ENCODE measurements around the gene TOMM7.

Gene TOMM7

DNA sequence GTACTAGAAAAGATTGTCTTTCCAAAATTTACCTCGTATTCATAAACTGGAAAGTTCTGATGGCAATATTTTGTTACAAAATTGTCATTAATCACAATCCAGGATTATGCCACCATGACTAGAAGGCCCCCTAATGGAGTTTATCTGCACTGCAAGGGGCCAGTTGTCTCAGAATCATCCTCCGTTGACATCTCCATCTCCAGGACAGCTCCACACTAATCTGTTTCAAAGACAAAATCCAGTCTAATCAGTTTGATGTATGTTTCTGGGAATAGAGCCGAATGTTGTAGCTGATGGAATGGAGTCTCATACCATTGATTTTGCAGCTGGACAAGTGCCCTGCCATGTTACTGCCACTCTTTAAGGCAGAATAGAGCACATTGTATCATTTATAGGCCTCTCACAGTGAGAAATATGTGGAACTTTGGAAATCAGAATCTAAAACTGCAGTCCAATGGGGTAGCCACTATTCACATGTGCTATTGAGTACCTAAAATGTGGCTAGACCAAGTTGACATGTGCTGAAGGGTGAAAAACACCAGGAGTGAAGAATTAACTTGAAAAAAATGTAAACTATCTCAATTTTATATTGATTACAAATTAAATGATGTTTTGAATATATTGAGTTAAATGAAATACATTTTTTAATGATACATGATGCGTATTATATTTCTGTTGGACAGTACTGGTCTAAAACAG is 38.3 kb upstream of the TOMM7 start:
- H3K27ac ChIP-seq (ENCODE audit: low read depth, low read length), result peak overlapping the region; percentile 33
- peaks cover 13% of the 10 kb centered on the region for H3K4me1 ChIP-seq (ENCODE audit: control insufficient read depth, insufficient read depth, low read length)
- H3K4me3 ChIP-seq (ENCODE audit: low read length), result no peak overlapping the region
- no peak overlapping the region for H3K9ac ChIP-seq (ENCODE audit: low read length)
- peaks cover 2% of the 10 kb centered on the region for H3K36me3 ChIP-seq (ENCODE audit: control insufficient read depth, insufficient read depth, low read length)
- H3K27me3 ChIP-seq (ENCODE audit: control insufficient read depth, insufficient read depth, low read length), result no peaks in the 10 kb centered on the region

- peaks cover 18% of the 10 kb centered on the region for H3K4me1 ChIP-seq (ENCODE audit: control insufficient read depth, insufficient read depth, low read length)
- H3K9ac ChIP-seq (ENCODE audit: low read length), result no peak overlapping the region
- no peaks in the 10 kb centered on the region for H3K27me3 ChIP-seq (ENCODE audit: control insufficient read depth, insufficient read depth, low read length)
- no peak overlapping the region for H3K4me3 ChIP-seq (ENCODE audit: low read length)
- H3K36me3 ChIP-seq (ENCODE audit: control insufficient read depth, insufficient read depth, low read length), result peaks cover 2% of the 10 kb centered on the region
- peak overlapping the region; percentile 41 for H3K27ac ChIP-seq (ENCODE audit: low read depth, low read length)
These were observed 37.7 kb upstream of the TOMM7 start for GRCh38 chr7:22860337-22860736.

- Histone ChIP-seq H3K27me3 (ENCODE audit: control insufficient read depth, insufficient read depth, low read length) (no peaks in the 10 kb centered on the region), H3K4me3 (ENCODE audit: low read length) (no peak overlapping the region), H3K36me3 (ENCODE audit: control insufficient read depth, insufficient read depth, low read length) (peaks cover 2% of the 10 kb centered on the region), H3K4me1 (ENCODE audit: control insufficient read depth, insufficient read depth, low read length) (peaks cover 22% of the 10 kb centered on the region), H3K9ac (ENCODE audit: low read length) (no peak overlapping the region), H3K27ac (ENCODE audit: low read depth, low read length) (peak overlapping the region; percentile 16)
These were observed 37.1 kb upstream of the TOMM7 start for GRCh38 chr7:22859641-22860290.

GRCh38 chr7:22858640-22859561 is 36.3 kb upstream of the TOMM7 start:
- H3K4me1 ChIP-seq (ENCODE audit: control insufficient read depth, insufficient read depth, low read length), result peaks cover 22% of the 10 kb centered on the region
- peaks cover 2% of the 10 kb centered on the region for H3K36me3 ChIP-seq (ENCODE audit: control insufficient read depth, insufficient read depth, low read length)
- peak overlapping the region; percentile 16 for H3K27ac ChIP-seq (ENCODE audit: low read depth, low read length)
- H3K27me3 ChIP-seq (ENCODE audit: control insufficient read depth, insufficient read depth, low read length), result no peaks in the 10 kb centered on the region
- no peak overlapping the region for H3K9ac ChIP-seq (ENCODE audit: low read length)
- H3K4me3 ChIP-seq (ENCODE audit: low read length), result no peak overlapping the region

DNA sequence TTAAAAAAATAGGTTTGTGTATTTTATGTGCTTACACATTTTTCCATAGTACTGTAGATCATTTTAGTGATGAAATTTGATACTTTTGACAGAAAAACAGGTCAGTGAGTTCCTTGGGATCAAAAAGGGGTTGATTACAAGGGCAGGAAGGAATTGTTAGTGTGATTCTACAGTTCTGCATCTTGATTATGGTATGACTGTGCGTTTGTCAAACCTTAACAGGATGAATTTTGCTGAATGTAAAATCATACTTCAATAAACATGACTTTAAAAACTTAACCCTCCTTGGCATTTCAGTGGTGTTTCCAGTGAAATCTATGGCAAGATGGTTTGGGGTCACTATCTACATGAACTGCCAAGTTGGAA is 35.6 kb upstream of the TOMM7 start:
- H3K4me3 ChIP-seq (ENCODE audit: low read length), result no peak overlapping the region
- no peak overlapping the region for H3K9ac ChIP-seq (ENCODE audit: low read length)
- H3K27me3 ChIP-seq (ENCODE audit: control insufficient read depth, insufficient read depth, low read length), result no peaks in the 10 kb centered on the region
- peaks cover 27% of the 10 kb centered on the region for H3K4me1 ChIP-seq (ENCODE audit: control insufficient read depth, insufficient read depth, low read length)
- H3K36me3 ChIP-seq (ENCODE audit: control insufficient read depth, insufficient read depth, low read length), result peaks cover 2% of the 10 kb centered on the region
- H3K27ac ChIP-seq (ENCODE audit: low read depth, low read length), result no peak overlapping the region

DNA sequence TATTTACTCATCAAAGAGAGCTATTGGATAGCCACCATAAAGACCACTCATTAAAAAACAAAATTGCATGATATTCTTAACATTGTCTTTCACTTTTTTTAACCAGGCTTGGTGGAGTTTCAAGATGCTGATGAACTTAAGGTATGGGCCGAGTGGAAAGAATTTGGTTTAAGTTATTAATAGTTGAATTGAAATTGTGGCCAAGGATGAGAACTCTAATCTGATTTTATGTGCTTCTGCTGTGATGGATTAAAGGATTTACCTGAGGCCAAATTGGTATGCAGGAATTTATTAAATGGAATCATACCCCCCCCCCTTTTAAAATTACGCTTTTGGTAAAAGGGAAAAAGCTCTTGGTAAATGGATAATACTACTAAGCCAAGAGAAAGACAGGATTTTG is 33.8 kb upstream of the TOMM7 start:
- no peak overlapping the region for H3K4me3 ChIP-seq (ENCODE audit: low read length)
- peaks cover 27% of the 10 kb centered on the region for H3K4me1 ChIP-seq (ENCODE audit: control insufficient read depth, insufficient read depth, low read length)
- H3K27ac ChIP-seq (ENCODE audit: low read depth, low read length), result peak overlapping the region; percentile 95

DNA sequence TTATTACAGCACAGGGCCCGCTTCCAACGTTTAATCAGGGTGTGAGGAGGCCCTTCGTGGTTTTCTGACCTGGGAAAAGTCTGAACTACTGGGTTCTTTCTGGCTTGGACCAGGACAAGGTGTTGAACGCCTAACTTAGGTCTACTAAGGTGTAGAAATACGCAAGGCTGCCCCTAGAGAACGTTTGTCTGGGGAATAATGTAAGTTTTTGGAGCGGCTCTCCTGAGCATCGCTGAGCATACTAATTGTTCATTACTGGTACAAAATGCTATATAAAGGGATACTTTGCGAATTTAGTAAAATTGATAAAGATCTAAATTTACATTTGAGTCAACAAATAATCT is 32.4 kb upstream of the TOMM7 start:
- Histone ChIP-seq H3K36me3 (ENCODE audit: control insufficient read depth, insufficient read depth, low read length) (peaks cover 2% of the 10 kb centered on the region), H3K9ac (ENCODE audit: low read length) (peak overlapping the region; percentile 74), H3K27ac (ENCODE audit: low read depth, low read length) (peak overlapping the region; percentile 95), H3K27me3 (ENCODE audit: control insufficient read depth, insufficient read depth, low read length) (peaks cover 2% of the 10 kb centered on the region), H3K4me1 (ENCODE audit: control insufficient read depth, insufficient read depth, low read length) (peaks cover 27% of the 10 kb centered on the region), H3K4me3 (ENCODE audit: low read length) (peak overlapping the region; percentile 87)

More for the DNA sequence above, 33.8 kb upstream of the TOMM7 start:
- Histone ChIP-seq H3K36me3 (ENCODE audit: control insufficient read depth, insufficient read depth, low read length) (peaks cover 2% of the 10 kb centered on the region), H3K27me3 (ENCODE audit: control insufficient read depth, insufficient read depth, low read length) (peaks cover 2% of the 10 kb centered on the region), H3K9ac (ENCODE audit: low read length) (no peak overlapping the region)

DNA sequence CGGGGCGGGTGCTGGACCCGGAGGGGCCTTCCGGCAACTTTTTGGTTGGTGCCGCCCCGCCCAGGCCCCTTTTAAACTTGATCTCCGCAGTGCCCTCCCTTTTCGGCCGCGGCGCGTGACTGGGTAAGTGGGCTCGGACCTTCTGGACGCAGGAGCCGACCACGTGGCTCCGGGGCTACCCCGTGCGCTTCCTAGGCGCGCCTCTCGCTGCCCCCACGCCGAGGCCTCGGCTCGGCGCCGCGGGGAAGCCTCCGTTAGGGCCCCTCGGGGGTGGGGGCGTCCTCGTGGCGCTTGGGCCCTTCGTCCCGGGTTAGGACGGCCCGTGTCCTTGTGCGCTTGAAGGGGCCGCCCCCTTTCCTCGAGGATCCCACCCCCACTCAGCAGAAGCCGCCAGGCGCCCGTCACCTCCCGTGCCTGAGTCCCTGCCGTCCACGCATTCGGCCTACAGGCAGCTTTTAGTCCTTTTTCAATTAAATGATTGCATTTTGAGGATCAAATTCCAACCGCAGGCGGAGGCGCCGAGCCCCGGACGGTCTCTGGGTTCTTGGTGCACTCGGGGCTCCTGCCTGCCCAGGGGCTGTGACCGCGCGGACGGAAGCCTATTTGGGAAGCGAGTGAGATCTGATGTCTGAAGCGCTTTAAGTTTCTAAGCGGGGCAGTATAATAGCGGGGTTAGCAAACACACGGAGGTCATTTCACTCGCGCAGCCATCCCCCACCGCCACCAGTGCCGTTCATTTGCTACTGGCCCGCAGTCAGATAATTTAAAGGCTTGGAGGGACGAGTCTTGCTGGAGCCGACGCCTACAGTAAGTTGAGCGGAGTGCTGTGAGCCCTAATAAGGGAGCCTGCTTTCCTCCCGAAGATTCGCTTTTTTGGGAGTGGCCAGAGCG is 31.8 kb upstream of the TOMM7 start:
- Histone ChIP-seq H3K9ac (ENCODE audit: low read length) (peak overlapping the region; percentile 74), H3K36me3 (ENCODE audit: control insufficient read depth, insufficient read depth, low read length) (peaks cover 2% of the 10 kb centered on the region), H3K27ac (ENCODE audit: low read depth, low read length) (peak overlapping the region; percentile 95), H3K4me3 (ENCODE audit: low read length) (peak overlapping the region; percentile 87), H3K4me1 (ENCODE audit: control insufficient read depth, insufficient read depth, low read length) (peaks cover 23% of the 10 kb centered on the region), H3K27me3 (ENCODE audit: control insufficient read depth, insufficient read depth, low read length) (peaks cover 2% of the 10 kb centered on the region)

GRCh38 chr7:22853674-22854157 is 31.1 kb upstream of the TOMM7 start:
- Histone ChIP-seq H3K27ac (ENCODE audit: low read depth, low read length) (peak overlapping the region; percentile 95), H3K4me3 (ENCODE audit: low read length) (peak overlapping the region; percentile 87), H3K27me3 (ENCODE audit: control insufficient read depth, insufficient read depth, low read length) (peaks cover 2% of the 10 kb centered on the region), H3K9ac (ENCODE audit: low read length) (no peak overlapping the region), H3K4me1 (ENCODE audit: control insufficient read depth, insufficient read depth, low read length) (peaks cover 20% of the 10 kb centered on the region), H3K36me3 (ENCODE audit: control insufficient read depth, insufficient read depth, low read length) (peaks cover 2% of the 10 kb centered on the region)

GRCh38 chr7:22853138-22853537 is 30.5 kb upstream of the TOMM7 start:
- Histone ChIP-seq H3K27me3 (ENCODE audit: control insufficient read depth, insufficient read depth, low read length) (peaks cover 2% of the 10 kb centered on the region), H3K36me3 (ENCODE audit: control insufficient read depth, insufficient read depth, low read length) (no peaks in the 10 kb centered on the region), H3K27ac (ENCODE audit: low read depth, low read length) (peak overlapping the region; percentile 95), H3K4me3 (ENCODE audit: low read length) (no peak overlapping the region), H3K9ac (ENCODE audit: low read length) (no peak overlapping the region), H3K4me1 (ENCODE audit: control insufficient read depth, insufficient read depth, low read length) (peaks cover 20% of the 10 kb centered on the region)

DNA sequence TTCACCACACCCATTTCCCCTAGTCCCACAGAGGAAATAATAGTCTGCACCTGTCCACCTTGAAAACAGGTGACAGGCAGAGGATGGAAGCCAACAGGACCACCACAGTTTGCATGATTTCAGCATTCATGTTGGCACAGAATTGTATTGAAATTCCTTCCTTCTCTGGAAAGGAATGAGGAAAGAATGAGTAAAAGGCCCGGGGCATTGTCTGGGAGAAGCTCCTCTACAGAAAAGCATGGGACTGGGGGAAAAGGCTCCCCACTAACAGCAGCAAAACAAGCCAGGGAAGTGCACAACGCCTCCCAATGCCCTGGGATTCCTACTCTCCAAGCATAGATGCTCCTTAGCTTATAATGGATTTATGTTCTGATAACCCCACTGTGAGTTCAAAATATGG is 28.5 kb upstream of the TOMM7 start:
- Histone ChIP-seq H3K4me1 (ENCODE audit: control insufficient read depth, insufficient read depth, low read length) (peaks cover 16% of the 10 kb centered on the region), H3K4me3 (ENCODE audit: low read length) (no peak overlapping the region), H3K36me3 (ENCODE audit: control insufficient read depth, insufficient read depth, low read length) (no peaks in the 10 kb centered on the region), H3K27me3 (ENCODE audit: control insufficient read depth, insufficient read depth, low read length) (peaks cover 2% of the 10 kb centered on the region), H3K27ac (ENCODE audit: low read depth, low read length) (no peak overlapping the region), H3K9ac (ENCODE audit: low read length) (no peak overlapping the region)

All from rectal smooth muscle tissue (tissue), 1 donor.